HL-60 (cell line): ENCODE results near the gene VPS11.

ENCODE experiments used
- DNase-seq, 2 experiments: peaks; one replicate each; pipeline ENCODE4 v3.0.0-alpha.2; 2010 to 2020; ENCODE audit warnings: low read depth in 1 of 2, low spot score in 1 of 2
- H3K27ac ChIP-seq: fragments of 250-450 bp; sonication (Bioruptor Pico); replicated peaks from 2 replicates; pipeline ENCODE4 v1.5.1; 2020; ENCODE audit warnings: mild to moderate bottlenecking, moderate library complexity
- H3K27me3 ChIP-seq: fragments of 250-450 bp; sonication (Bioruptor Pico); 2 replicates; pipeline ENCODE4 v1.5.1; 2021; ENCODE audit warnings: mild to moderate bottlenecking, moderate library complexity; ENCODE audit not compliant: insufficient read depth, poor library complexity, severe bottlenecking
- H3K4me3 ChIP-seq: replicated peaks from 2 replicates; pipeline ENCODE4 v1.5.1; 2011; ENCODE audit warnings: mild to moderate bottlenecking, control low read depth, low read length; ENCODE audit not compliant: insufficient read depth
- CTCF ChIP-seq: IDR thresholded peaks from one replicate; pipeline ENCODE4 v1.5.1; 2011; ENCODE audit warnings: low read length, control low read depth, inconsistent platforms; ENCODE audit not compliant: insufficient read depth
- GABPA ChIP-seq: IDR thresholded peaks from 2 replicates; pipeline ENCODE4 v1.6.1; 2012; ENCODE audit warnings: low read depth
- POLR2AphosphoS5 ChIP-seq: IDR thresholded peaks from 2 replicates; pipeline ENCODE4 v1.6.1; 2012; ENCODE audit warnings: low read depth
- REST ChIP-seq: IDR thresholded peaks from 2 replicates; pipeline ENCODE4 v1.6.1; 2012; ENCODE audit warnings: low read depth; ENCODE audit not compliant: insufficient replicate concordance
- SPI1 ChIP-seq: IDR thresholded peaks from 2 replicates; pipeline ENCODE4 v1.6.1; 2012; ENCODE audit warnings: low read depth, mild to moderate bottlenecking, borderline replicate concordance

The VPS11 gene

GRCh38 chr11:119113716-119114115 lies 46.1 kb downstream of the VPS11 start:
- Histone ChIP-seq H3K27ac (no peak overlapping the region), H3K4me3 (no peak overlapping the region), H3K27me3 (no peaks in the 10 kb centered on the region)
- no peak for DNase-seq
- TF ChIP-seq CTCF (no peak), POLR2AphosphoS5 (no peak), GABPA (no peak), REST (no peak), SPI1 (no peak)

GRCh38 chr11:119114351-119114750 lies 46.7 kb downstream of the VPS11 start:
- H3K4me3 ChIP-seq: no peak overlapping the region
- no peak for DNase-seq
- TF ChIP-seq POLR2AphosphoS5 (no peak), REST (no peak), SPI1 (no peak), CTCF (no peak), GABPA (no peak)

GRCh38 chr11:119115484-119116234 lies 48.0 kb downstream of the VPS11 start:
- Histone ChIP-seq H3K27ac (peak overlapping the region; percentile 73), H3K4me3 (peak overlapping the region; percentile 1; the same call in 1 of the 2 replicates), H3K27me3 (no peaks in the 10 kb centered on the region)
- TF ChIP-seq CTCF (no peak), GABPA (no peak), POLR2AphosphoS5 (no peak), REST (no peak), SPI1 (no peak)
- DNase-seq: peak in 1 of 2 experiments; percentile 77

More at GRCh38 chr11:119114351-119114750, 46.7 kb downstream of the VPS11 start:
- Histone ChIP-seq H3K27me3 (no peaks in the 10 kb centered on the region), H3K27ac (no peak overlapping the region)
